ENCODE measurements around the gene CNGB1.

DNA sequence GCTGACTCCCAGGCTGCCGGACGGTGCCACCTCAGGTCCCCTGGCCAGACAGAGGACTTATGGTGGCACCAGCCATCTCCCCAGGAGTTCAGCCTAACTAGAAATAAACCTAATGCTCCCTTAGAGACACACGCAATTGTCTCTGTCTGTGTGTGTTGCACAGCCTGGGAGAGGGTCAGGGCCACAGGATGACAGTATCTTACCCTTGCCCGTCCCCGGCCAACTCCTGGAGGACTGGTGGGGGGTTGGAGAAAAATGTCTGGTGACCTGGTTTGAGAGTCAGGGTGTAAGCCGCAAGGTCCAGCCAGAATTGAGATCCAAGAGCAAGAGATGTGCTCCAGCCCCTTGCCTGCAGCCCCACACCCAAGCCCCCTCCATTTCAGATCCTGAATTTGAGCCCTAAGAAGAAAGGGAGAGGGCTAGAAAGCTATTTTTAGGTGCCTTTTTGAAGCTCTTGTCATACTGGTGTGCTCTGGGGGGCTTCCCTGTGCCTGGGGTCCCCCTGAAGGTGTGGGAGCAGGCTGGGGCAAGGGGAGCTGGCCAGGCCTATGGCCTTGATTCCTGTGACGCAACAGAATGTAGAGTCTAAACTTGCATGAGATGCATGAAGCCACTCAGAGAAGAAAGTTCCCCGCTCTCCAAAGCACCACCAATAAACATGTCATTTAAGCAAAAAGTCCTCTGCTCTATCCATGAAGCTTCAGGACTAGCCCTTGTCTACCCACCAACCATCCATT lies 16.7 kb upstream of the CNGB1 start:
- TF ChIP-seq, protein P1, sequence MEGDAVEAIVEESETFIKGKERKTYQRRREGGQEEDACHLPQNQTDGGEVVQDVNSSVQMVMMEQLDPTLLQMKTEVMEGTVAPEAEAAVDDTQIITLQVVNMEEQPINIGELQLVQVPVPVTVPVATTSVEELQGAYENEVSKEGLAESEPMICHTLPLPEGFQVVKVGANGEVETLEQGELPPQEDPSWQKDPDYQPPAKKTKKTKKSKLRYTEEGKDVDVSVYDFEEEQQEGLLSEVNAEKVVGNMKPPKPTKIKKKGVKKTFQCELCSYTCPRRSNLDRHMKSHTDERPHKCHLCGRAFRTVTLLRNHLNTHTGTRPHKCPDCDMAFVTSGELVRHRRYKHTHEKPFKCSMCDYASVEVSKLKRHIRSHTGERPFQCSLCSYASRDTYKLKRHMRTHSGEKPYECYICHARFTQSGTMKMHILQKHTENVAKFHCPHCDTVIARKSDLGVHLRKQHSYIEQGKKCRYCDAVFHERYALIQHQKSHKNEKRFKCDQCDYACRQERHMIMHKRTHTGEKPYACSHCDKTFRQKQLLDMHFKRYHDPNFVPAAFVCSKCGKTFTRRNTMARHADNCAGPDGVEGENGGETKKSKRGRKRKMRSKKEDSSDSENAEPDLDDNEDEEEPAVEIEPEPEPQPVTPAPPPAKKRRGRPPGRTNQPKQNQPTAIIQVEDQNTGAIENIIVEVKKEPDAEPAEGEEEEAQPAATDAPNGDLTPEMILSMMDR (IDR thresholded peaks at IDR 0.05; ENCODE audit: poor library complexity): no peak
- no peak for TF ChIP-seq EZH2phosphoT487 (IDR thresholded peaks at IDR 0.05; ENCODE audit: low read depth, severe bottlenecking, unreplicated experiment)
